Stomach (tissue), 9 donors: ENCODE results near the gene ZNF417. TPM values are rescaled to one million over a fixed set of nuclear protein-coding genes. Genes with fewer than 3 reads are reported as not detected.

Experiments
- DNase-seq, 2 donors: peaks; one replicate each; pipeline versions ENCODE4 v3.0.0 to v3.0.0-alpha.2; 2013 to 2019
- H3K27ac ChIP-seq, 5 donors: fragments of 200-600 bp in 4 of 5; sonication (generic) in 4 of 5; one replicate each; pipeline ENCODE4 v1.5.1; 2013 to 2019; ENCODE audit warnings: mild to moderate bottlenecking in 1 of 5, moderate library complexity in 1 of 5
- H3K27me3 ChIP-seq, 3 donors: fragments of 200-600 bp; sonication (generic); one replicate each; pipeline ENCODE4 v1.5.1; 2017 to 2019; ENCODE audit warnings: mixed run types in 1 of 3
- H3K36me3 ChIP-seq, 4 donors: fragments of 200-600 bp; sonication (generic); 1 replicate in 3 of 4; 2 replicates in 1 of 4; pipeline ENCODE4 v1.5.1; 2016 to 2019
- H3K4me1 ChIP-seq, 4 donors: fragments of 200-600 bp; sonication (generic); one replicate each; pipeline ENCODE4 v1.5.1; 2016 to 2019
- H3K4me3 ChIP-seq, 4 donors: fragments of 200-600 bp; sonication (generic) in 3 of 4; one replicate each; pipeline ENCODE4 v1.5.1; 2016 to 2019; ENCODE audit warnings: mild to moderate bottlenecking in 1 of 4
- H3K9me3 ChIP-seq, 4 donors: fragments of 200-600 bp; sonication (generic); one replicate each; pipeline ENCODE4 v1.5.1; 2016 to 2019
- CTCF ChIP-seq, 7 experiments: fragments of 450-650 bp in 4 of 7; fragments of 200-600 bp in 3 of 7; sonication (generic) in 3 of 7; IDR thresholded peaks; one replicate each; pipeline ENCODE4 v1.5.1; 2016 to 2019; ENCODE audit warnings: antibody characterized with exemption in 7 of 7, control low read depth in 2 of 7, mild to moderate bottlenecking in 1 of 7
- EP300 ChIP-seq: sonication (generic); formaldehyde crosslinking; IDR thresholded peaks from one replicate; pipeline ENCODE4 v1.6.1; 2017; ENCODE audit warnings: antibody characterized with exemption
- POLR2A ChIP-seq, 4 donors: fragments of 450-650 bp; IDR thresholded peaks; one replicate each; pipeline ENCODE4 v1.6.1; 2016; ENCODE audit warnings: antibody characterized with exemption in 4 of 4, control low read depth in 2 of 4, mild to moderate bottlenecking in 1 of 4, moderate library complexity in 1 of 4
- POLR2AphosphoS5 ChIP-seq, 3 donors: sonication (generic); formaldehyde crosslinking; IDR thresholded peaks; one replicate each; pipeline ENCODE4 v1.6.1; 2016; ENCODE audit warnings: antibody characterized with exemption in 3 of 3
- WGBS, 5 donors: extraction: QIAGEN DNeasy Blood & Tissue Kit in 3 of 5; methylation state at CpG; one replicate each; pipeline versions ENCODE4 v1.1.5 to v1.1.7; 2013 to 2018; 5-methylcytosine and 5-hydroxymethylcytosine counted together
- intact Hi-C: fragments of 100-400 bp; cut with DNase I; formaldehyde crosslinking; loops from one replicate; pipeline ENCODE4 v1.15.1; 2023; ENCODE audit warnings: low total_unique reads
- polyA plus RNA-seq, 3 donors: library from polyadenylated mRNA; stranded (reverse); fragments of 200-250 nt; gene quantifications; one replicate each; pipeline ENCODE4 v1.2.3, GENCODE V29; 2013
- total RNA-seq, 5 donors: library from RNA; depleted of rRNA; stranded (reverse); fragments of >200 nt; gene quantifications; one replicate each; pipeline versions ENCODE4 v1.1.0 to v1.2.3, GENCODE V29; 2014 to 2016
- donor health status: healthy with polysubstance abuse.
- donor health status: Bipolar disorder and iron deficiency.
- donor health status: healthy.

Gene ZNF417
- total and polyA plus RNA-seq, 8 donors: 1.2 to 38.8 (median 19.4) TPM

- WGBS, 5 donors: 56 to 82% (median 71%) methylated on average over 2 of the region's 2 CpGs
Measured at GRCh38 chr19:57946316-57946715, 29.9 kb upstream of the ZNF417 start.

GRCh38 chr19:57941593-57941992 is 25.2 kb upstream of the ZNF417 start:
- no peak for DNase-seq
- intact Hi-C loops: no loop called here
- 96 to 100% (median 99%) methylated on average over 3 of the region's 3 CpGs for WGBS, 5 donors
- H3K4me1 ChIP-seq: peaks cover 0 to 10% (median 5%) of the 10 kb centered on the region in 4 donors
- H3K4me3 ChIP-seq: no peak overlapping the region
- peaks cover 46 to 100% (median 86%) of the 10 kb centered on the region in 4 donors for H3K9me3 ChIP-seq
- TF ChIP-seq POLR2A (IDR thresholded peaks at IDR 0.05) (no peak), EP300 (no peak), POLR2AphosphoS5 (IDR thresholded peaks at IDR 0.05) (no peak), CTCF (IDR thresholded peaks at IDR 0.05) (no peak)
- peaks cover 40 to 93% (median 62%) of the 10 kb centered on the region in 4 donors for H3K36me3 ChIP-seq
- no peak overlapping the region for H3K27ac ChIP-seq
- no peaks in the 10 kb centered on the region for H3K27me3 ChIP-seq

More at GRCh38 chr19:57946316-57946715, 29.9 kb upstream of the ZNF417 start:
- Histone ChIP-seq H3K9me3 (peaks cover 28 to 80% (median 69%) of the 10 kb centered on the region in 4 donors), H3K27me3 (no peaks in the 10 kb centered on the region), H3K36me3 (peaks cover 28 to 47% (median 36%) of the 10 kb centered on the region in 4 donors), H3K4me3 (peak overlapping the region in 3 of 4 donors; percentile 64 to 97 (median 94)), H3K27ac (no peak overlapping the region), H3K4me1 (peaks cover 0 to 25% (median 11%) of the 10 kb centered on the region in 4 donors)
- intact Hi-C loops: no loop called here
- TF ChIP-seq POLR2A (IDR thresholded peaks at IDR 0.05) (no peak), CTCF (IDR thresholded peaks at IDR 0.05) (no peak), EP300 (no peak), POLR2AphosphoS5 (IDR thresholded peaks at IDR 0.05) (no peak)
- no peak for DNase-seq

GRCh38 chr19:57935731-57936130 is 19.3 kb upstream of the ZNF417 start:
- peaks cover 9 to 66% (median 29%) of the 10 kb centered on the region in 4 donors for H3K36me3 ChIP-seq
- intact Hi-C loops: no loop called here
- peaks cover 0 to 9% (median 7%) of the 10 kb centered on the region in 4 donors for H3K4me1 ChIP-seq
- H3K4me3 ChIP-seq: no peak overlapping the region
- H3K27ac ChIP-seq: no peak overlapping the region
- TF ChIP-seq CTCF (IDR thresholded peaks at IDR 0.05): no peak
- no peak for TF ChIP-seq POLR2AphosphoS5 (IDR thresholded peaks at IDR 0.05)
- no peak for TF ChIP-seq EP300
- TF ChIP-seq POLR2A (IDR thresholded peaks at IDR 0.05): no peak
- no peaks in the 10 kb centered on the region for H3K27me3 ChIP-seq
- peaks cover 45 to 100% (median 78%) of the 10 kb centered on the region in 4 donors for H3K9me3 ChIP-seq
- no peak for DNase-seq
- 82 to 90% (median 87%) methylated on average over 12 of the region's 12 CpGs for WGBS, 5 donors

GRCh38 chr19:57934820-57935665 is 18.7 kb upstream of the ZNF417 start, which contains the start of gene ZNF418:
Gene ZNF418, minus strand, starts transcription at chr19:57935402. Its CDS starts 1,580 bp downstream, at chr19:57933822.
- WGBS, 5 donors: 4 to 7% (median 7%) methylated on average over 36 to 54 of the region's 54 CpGs
- Histone ChIP-seq H3K4me1 (peaks cover 0 to 9% (median 7%) of the 10 kb centered on the region in 4 donors), H3K9me3 (peaks cover 45 to 100% (median 78%) of the 10 kb centered on the region in 4 donors), H3K27me3 (no peaks in the 10 kb centered on the region), H3K36me3 (peaks cover 13 to 66% (median 27%) of the 10 kb centered on the region in 4 donors), H3K4me3 (peak within 1 kb of the TSS; percentile 50 to 82 (median 66)), H3K27ac (peak within 1 kb of the TSS; percentile 52 to 82 (median 55))
- TF ChIP-seq EP300 (no peak), POLR2AphosphoS5 (IDR thresholded peaks at IDR 0.05) (peak in 2 of 3 donors; percentile 41 to 56)
- intact Hi-C loops: no loop called here
- peak; percentile 54 to 95 for DNase-seq
